Kidney (tissue), 14 donors: Measurements from ENCODE around the gene FAM171A1. TPM values are rescaled to one million over a fixed set of nuclear protein-coding genes. Genes with fewer than 3 reads are reported as not detected.
"Not testable (repeated sequence)": the region's sequence is repeated elsewhere in the genome, so short reads cannot be mapped to it uniquely, and the experiment has no call there.

Experiments used
- DNase-seq, 5 donors: peaks; one replicate each; pipeline ENCODE4 v3.0.0-alpha.2; 2013 to 2020
- FAIRE-seq: peaks from 2 replicates; lab custom pipeline; 2012; peaks lifted over from hg19 to GRCh38; lab: Jason Lieb, UNC
- H3K27ac ChIP-seq, 2 donors: one replicate each; pipeline ENCODE4 v1.7.0; 2013; ENCODE audit warnings: low read depth in 2 of 2, low read length in 2 of 2, inconsistent platforms in 1 of 2
- H3K27me3 ChIP-seq: one replicate; pipeline ENCODE4 v1.7.1; 2013; ENCODE audit warnings: low read length, inconsistent platforms; ENCODE audit not compliant: control insufficient read depth, insufficient read depth
- H3K36me3 ChIP-seq, 3 donors: one replicate each; pipeline versions ENCODE4 v1.7.0 to v1.7.1; 2013; ENCODE audit warnings: low read length in 3 of 3, control low read depth in 1 of 3, inconsistent platforms in 1 of 3; ENCODE audit not compliant: insufficient read depth in 3 of 3, control insufficient read depth in 2 of 3
- H3K4me1 ChIP-seq, 3 donors: one replicate each; pipeline versions ENCODE4 v1.7.0 to v1.7.1; 2013; ENCODE audit warnings: low read length in 3 of 3, inconsistent platforms in 1 of 3, low read depth in 1 of 3; ENCODE audit not compliant: control insufficient read depth in 2 of 3, insufficient read depth in 2 of 3
- H3K4me3 ChIP-seq, 3 donors: one replicate each; pipeline versions ENCODE4 v1.7.0 to v1.8.1; 2013; ENCODE audit warnings: low read length in 3 of 3, control low read depth in 1 of 3, inconsistent platforms in 1 of 3
- H3K9ac ChIP-seq, 3 donors: one replicate each; pipeline versions ENCODE4 v1.7.0 to v1.7.1; 2013; ENCODE audit warnings: low read length in 3 of 3, control low read depth in 1 of 3, inconsistent platforms in 1 of 3
- H3K9me3 ChIP-seq, 3 donors: one replicate each; pipeline versions ENCODE4 v1.7.0 to v1.7.1; 2013; ENCODE audit warnings: low read length in 3 of 3, control low read depth in 1 of 3, inconsistent platforms in 1 of 3; ENCODE audit not compliant: control insufficient read depth in 2 of 3, insufficient read depth in 1 of 3
- intact Hi-C: fragments of 100-400 bp; cut with DNase I; formaldehyde crosslinking; loops from one replicate; pipeline ENCODE4 v1.11.1; 2022
- polyA plus RNA-seq: library from polyadenylated mRNA; stranded (reverse); fragments of 350-450 nt; fragmentation: Illumina TruSeq; extraction: RNeasy Lipid Tissue Mini Kit (QIAGEN cat#74804); gene quantifications from one replicate; pipeline ENCODE4 v1.2.3, GENCODE V29; 2014; ENCODE audit warnings: low read depth, low replicate concordance; ENCODE audit not compliant: insufficient read depth
- total RNA-seq: library from RNA; stranded (reverse); fragmentation: NEBNext Ultra II Directional; extraction: Animal tissue kit (Norgen Biotek cat#: 25700); gene quantifications from one replicate; pipeline ENCODE4 v1.2.1, GENCODE V29; 2021
- TF ChIP-seq, protein P1 (sequence below): IDR thresholded peaks from 3 replicates; pipeline ENCODE4 v1.5.1; 2012; ENCODE audit warnings: mild to moderate bottlenecking, moderate library complexity, borderline replicate concordance; ENCODE audit not compliant: insufficient read depth; ENCODE audit errors: extremely low read depth
- donor health status: control.
- donor health status: control.
- donor health status: control.
- donor health status: control.
- donor health status: control.
- donor health status: DM: yes; HTN: yes; CAD: no.
- donor health status: Normal renal cell carcinoma (clear cell type).

FAM171A1 gene
- total and polyA plus RNA-seq, 2 donors from 2014 or later = 30.4 to 53.0 TPM

DNA sequence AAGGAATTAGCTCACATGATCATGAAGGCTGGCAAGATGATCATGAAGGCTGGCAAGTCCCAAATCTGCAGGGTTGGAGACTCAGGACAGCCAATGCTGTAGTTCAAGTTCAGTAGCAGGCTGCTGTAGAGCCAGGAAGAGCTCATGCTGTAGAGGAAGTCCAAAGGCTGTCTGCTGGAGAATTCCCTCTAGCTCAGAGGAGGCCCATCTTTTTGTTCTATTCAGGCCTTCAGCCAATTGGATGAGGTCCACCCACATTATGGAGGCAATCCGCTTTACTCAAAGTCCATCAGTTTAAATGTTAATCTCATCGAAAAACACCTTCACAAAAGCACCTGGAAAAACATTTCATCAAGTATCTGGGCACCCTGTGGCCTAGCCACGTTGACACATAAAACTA lies 24.8 kb upstream of the FAM171A1 start:
- H3K9me3 ChIP-seq = peaks cover 0 to 3% (median 0%) of the 10 kb centered on the region in 3 donors
- no peak overlapping the region for H3K27ac ChIP-seq
- intact Hi-C loops = no loop called here
- TF ChIP-seq, protein P1, sequence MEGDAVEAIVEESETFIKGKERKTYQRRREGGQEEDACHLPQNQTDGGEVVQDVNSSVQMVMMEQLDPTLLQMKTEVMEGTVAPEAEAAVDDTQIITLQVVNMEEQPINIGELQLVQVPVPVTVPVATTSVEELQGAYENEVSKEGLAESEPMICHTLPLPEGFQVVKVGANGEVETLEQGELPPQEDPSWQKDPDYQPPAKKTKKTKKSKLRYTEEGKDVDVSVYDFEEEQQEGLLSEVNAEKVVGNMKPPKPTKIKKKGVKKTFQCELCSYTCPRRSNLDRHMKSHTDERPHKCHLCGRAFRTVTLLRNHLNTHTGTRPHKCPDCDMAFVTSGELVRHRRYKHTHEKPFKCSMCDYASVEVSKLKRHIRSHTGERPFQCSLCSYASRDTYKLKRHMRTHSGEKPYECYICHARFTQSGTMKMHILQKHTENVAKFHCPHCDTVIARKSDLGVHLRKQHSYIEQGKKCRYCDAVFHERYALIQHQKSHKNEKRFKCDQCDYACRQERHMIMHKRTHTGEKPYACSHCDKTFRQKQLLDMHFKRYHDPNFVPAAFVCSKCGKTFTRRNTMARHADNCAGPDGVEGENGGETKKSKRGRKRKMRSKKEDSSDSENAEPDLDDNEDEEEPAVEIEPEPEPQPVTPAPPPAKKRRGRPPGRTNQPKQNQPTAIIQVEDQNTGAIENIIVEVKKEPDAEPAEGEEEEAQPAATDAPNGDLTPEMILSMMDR = no peak
- no peaks in the 10 kb centered on the region for H3K27me3 ChIP-seq
- FAIRE-seq (no peak), DNase-seq (no peak)
- H3K4me1 ChIP-seq = no peaks in the 10 kb centered on the region
- no peak overlapping the region for H3K4me3 ChIP-seq
- no peak overlapping the region for H3K9ac ChIP-seq
- no peaks in the 10 kb centered on the region for H3K36me3 ChIP-seq

DNA sequence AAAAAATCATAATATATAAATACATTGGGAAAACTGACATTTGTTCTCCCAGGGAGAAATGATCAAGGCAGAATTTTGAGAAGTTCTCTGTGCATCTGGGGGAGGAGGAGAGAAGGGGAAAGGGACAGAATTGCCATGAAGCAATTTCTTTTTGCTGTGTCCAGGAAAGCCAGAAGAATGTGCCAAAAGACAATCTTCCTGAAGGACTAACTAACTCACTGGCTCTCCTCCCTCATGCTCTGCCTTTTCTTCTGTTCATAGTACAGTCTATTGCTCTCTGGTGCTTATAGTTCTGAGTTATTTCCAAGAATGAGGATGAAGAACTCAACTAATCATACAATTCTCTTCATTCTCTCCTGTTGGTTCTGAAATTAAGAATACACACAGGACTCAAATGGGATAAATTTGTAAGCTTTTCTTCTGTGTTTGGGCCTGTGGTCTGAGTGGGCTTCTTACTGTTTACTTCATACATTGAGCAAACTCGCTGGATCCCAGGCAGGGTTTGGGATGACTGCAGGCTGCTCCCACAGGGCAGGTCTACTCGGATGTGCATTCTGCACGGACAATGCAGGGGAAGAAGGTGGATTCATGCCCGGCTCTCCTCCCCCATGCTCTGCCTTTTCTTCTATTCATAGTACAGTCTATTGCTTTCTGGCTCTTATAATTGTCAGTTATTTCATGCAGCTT lies 22.2 kb upstream of the FAM171A1 start:
- no peak for DNase-seq
- intact Hi-C loops = no loop called here
- TF ChIP-seq, protein P1 = no peak
- Histone ChIP-seq H3K4me3 (no peak overlapping the region), H3K9me3 (no peaks in the 10 kb centered on the region), H3K9ac (no peak overlapping the region), H3K27ac (no peak overlapping the region), H3K4me1 (no peaks in the 10 kb centered on the region), H3K36me3 (no peaks in the 10 kb centered on the region), H3K27me3 (no peaks in the 10 kb centered on the region)
- no peak for FAIRE-seq

DNA sequence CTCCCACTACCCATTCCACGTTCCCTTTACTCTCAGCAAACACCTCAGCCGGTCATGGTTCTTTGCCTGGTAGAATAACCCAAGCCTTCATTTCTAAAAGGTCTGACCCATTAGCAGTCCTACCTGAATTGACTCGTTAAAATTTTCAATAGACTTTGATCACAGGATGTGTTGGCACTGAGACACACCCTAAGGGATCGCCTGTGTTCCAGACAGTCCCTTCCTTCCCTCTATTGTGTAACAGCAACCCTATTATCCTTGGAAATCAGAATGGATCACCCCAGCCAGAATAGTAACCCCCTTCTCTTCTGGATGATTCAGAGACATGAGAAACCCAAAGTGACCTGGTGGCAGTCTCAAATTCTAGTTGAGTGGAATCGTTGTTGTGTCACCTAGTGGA lies 20.4 kb upstream of the FAM171A1 start:
- DNase-seq (no peak), FAIRE-seq (no peak)
- no peaks in the 10 kb centered on the region for H3K27me3 ChIP-seq
- no peaks in the 10 kb centered on the region for H3K4me1 ChIP-seq
- no peaks in the 10 kb centered on the region for H3K9me3 ChIP-seq
- H3K27ac ChIP-seq = no peak overlapping the region
- H3K4me3 ChIP-seq = no peak overlapping the region
- H3K36me3 ChIP-seq = no peaks in the 10 kb centered on the region
- intact Hi-C loops = no loop called here
- H3K9ac ChIP-seq = no peak overlapping the region
- TF ChIP-seq, protein P1 = no peak

DNA sequence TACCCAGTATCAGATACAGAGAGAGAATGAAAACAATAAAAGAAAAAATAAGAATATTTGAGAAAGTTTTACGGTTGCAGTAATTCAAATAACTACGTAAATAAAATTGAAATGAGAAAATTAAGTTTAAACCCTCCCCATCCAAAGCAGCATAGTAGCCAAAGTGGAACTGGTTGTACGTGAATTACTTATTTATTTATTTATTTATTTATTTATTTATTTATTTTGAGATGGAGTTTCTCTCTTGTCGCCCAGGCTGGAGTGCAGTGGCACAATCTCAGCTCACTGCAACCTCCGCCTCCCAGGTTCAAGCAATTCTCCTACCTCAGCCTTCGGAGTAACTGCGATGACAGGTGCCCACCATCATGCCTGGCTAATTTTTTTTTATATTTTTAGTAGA lies 17.1 kb upstream of the FAM171A1 start:
- FAIRE-seq, DNase-seq, H3K4me3 ChIP-seq, intact Hi-C loops, H3K27ac ChIP-seq, H3K4me1 ChIP-seq, H3K9me3 ChIP-seq, H3K9ac ChIP-seq, H3K36me3 ChIP-seq, H3K27me3 ChIP-seq: not testable (repeated sequence)
